ENCODE results near the gene FGD4.
"Not testable (repeated sequence)": the region's sequence is repeated elsewhere in the genome, so short reads cannot be mapped to it uniquely, and the experiment has no call there.

Gene FGD4

DNA sequence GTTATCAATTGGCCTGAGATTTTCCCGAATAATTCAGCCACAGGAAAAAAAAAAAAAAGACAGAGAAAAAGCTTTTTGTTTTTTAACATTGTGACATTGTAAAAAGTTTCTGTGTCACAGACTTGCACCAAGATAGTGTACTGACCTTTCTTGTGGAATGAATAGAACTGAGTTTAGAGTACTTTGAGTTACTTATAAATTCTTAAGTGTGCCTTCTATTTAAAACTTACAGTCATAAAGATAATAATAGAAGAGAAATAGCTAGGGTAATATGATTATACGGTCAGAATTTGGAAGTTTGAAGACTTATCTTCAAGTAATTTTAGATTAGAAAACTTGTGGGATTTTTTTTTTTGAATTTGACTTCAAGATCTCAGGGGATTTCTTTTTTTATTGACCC is 88.8 kb downstream of the FGD4 start:
- DNase-seq (ENCODE audit: extremely low read depth in 1 of 2, low read depth in 1 of 2), result no peak

DNA sequence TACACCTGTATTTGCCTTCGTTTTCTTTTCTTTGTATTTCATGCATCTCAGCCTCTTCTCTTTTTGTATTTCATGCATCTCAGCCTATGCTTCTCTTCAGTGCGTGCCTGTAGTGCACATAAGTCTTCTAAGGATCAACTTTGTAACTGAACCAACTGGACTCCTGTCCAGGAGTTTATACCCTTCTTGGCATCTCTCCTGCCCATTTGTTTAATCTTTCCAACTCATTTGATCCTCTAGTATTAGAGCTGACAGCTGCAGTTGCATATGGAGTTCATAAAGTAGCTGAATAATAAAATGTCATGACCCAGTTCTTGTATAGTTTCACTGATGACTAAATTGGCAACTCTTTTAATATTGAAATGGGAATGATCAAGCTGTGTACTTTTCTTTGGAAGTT is 89.7 kb downstream of the FGD4 start:
- DNase-seq (ENCODE audit: extremely low read depth in 1 of 2, low read depth in 1 of 2), result no peak

DNA sequence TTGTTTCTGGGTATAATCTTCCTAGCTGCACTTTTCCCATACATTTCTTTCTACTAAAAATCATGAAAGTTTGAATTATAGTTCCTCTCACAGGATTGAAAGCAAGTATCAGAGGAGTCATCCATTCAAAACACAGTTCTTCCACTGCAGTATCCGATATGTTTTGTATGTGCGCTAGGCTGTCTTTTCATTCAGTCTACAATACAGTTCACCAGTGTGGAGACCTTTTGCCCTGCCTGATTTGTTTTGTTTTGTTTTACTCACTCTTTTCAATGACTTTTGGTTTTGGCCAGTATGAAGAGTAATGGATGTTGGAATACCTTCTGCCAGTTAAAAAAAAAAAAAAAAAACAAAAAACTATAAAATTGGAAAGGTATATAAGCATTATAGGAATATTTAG is 91.4 kb downstream of the FGD4 start:
- no peak for DNase-seq (ENCODE audit: extremely low read depth in 1 of 2, low read depth in 1 of 2)

DNA sequence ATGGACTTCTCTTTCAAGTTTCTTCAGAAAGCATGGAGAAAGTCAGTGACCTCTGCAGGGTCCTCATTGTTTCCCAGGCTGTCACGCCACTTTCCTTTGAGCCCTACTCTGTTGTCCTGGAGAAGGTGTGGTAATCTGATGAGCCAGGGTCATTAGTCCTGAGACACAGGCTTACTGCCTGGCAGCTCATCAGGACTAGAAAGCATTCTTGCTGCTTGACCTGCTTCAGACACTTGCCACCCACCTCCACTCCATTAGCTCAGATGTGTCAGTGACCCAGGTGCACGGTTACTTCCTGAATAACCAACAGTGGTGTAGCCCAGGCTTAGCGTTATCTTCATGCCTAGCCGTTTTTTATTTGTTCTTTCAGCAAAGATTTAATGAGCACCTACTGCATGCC is 93.9 kb downstream of the FGD4 start:
- DNase-seq (ENCODE audit: extremely low read depth in 1 of 2, low read depth in 1 of 2), result no peak

DNA sequence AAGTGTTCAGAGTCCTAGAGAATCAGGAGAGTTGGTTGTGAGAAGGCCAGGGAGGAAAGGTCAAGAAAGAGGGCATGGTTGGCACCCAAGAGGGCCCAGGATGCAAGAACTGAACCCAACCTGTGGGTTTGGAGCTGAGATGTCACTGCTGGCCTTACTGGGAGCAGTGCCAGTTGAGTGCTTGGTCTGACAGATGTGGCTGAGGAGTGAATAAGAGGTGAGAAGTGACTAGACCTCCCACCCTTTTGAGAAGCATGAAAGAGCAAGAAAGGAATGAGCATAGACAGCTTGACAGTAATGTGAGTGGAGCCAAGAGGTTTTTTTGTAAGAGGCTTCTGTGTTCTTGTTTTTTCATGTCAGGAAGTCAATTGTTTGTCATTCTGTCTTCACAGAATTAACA is 95.3 kb downstream of the FGD4 start:
- no peak for DNase-seq (ENCODE audit: extremely low read depth in 1 of 2, low read depth in 1 of 2)

DNA sequence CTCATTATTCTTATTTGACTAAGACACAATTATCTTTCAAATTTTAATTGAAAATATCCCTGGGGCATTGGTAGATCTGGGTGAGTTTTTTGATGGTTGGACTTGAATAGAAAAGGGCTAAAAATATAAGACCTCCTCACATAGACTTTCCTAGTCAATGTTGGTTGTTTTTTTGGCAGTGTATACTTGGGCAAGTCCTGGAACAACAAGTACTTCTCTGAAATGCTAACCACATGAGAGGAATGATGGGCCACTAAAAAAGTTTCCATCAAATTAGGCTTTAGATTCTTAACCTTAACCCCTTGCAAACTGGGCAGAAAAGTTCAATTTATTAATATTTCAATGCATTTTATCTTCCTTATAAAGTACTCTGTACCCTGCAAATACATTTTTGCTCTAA is 97.6 kb downstream of the FGD4 start:
- no peak for DNase-seq (ENCODE audit: extremely low read depth in 1 of 2, low read depth in 1 of 2)

DNA sequence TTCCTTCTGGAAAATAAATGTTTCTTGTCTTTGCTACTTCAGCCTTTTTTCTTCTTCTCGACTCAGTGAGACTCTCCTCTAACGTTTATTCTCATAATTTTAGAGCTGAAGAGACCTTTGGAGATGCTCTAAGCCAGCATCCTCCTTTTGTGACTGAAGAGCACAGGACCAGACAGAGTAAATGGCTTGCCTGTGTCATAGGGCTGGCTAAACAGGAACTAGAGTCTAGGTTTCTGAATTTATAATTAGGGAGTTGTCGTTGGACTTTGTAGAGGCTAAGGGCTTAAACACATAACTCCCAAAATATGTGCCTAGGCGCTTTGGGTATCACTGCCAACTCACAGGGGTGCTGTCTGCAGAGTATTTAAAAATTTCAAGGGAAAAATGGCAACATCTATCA is 98.5 kb downstream of the FGD4 start:
- no peak for DNase-seq (ENCODE audit: extremely low read depth in 1 of 2, low read depth in 1 of 2)

DNA sequence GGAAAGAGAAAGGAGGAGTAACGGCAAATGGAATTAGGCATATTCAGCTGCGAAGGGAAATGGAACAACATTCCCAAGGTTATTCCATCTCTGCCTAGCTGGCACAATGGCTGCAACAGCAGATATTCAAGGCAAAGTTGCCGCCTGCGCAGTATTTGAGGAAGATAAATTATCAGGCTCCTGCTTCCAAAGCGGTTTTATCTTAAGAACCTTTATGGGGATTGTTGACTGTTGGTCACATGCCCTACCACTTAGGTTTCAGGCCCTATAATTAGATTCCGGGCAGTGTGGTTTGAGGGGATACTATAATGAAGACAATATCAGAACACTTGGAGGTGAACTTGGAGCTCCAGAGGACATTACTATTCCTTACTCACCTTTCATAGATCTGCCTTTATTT is 99.7 kb downstream of the FGD4 start:
- DNase-seq (ENCODE audit: extremely low read depth in 1 of 2, low read depth in 1 of 2), result no peak

DNA sequence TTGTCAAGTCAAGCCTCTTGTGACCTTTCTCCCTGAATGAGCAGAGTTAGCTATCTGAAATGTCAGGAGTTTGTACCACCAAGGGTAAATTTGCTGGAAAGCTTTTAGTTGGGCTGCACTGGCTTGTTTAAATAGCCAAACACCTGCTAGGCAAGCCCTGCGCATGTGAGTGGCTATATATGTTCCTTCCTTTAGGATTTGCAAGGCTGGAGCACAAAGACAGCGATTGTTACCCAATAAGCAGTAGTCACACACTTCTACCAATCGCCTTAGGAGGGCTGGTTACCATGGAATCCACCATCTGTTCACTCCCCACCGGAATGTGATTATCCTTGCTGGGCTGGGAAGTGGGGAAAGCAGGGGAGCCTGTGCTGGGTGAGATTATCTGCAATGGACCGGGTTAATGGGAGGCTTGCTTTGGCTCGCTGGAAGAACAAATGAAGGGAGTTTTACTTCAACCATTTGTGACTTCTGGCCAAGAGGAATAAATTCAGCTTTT is 102.5 kb downstream of the FGD4 start:
- no peak for DNase-seq (ENCODE audit: extremely low read depth in 1 of 2, low read depth in 1 of 2)

DNA sequence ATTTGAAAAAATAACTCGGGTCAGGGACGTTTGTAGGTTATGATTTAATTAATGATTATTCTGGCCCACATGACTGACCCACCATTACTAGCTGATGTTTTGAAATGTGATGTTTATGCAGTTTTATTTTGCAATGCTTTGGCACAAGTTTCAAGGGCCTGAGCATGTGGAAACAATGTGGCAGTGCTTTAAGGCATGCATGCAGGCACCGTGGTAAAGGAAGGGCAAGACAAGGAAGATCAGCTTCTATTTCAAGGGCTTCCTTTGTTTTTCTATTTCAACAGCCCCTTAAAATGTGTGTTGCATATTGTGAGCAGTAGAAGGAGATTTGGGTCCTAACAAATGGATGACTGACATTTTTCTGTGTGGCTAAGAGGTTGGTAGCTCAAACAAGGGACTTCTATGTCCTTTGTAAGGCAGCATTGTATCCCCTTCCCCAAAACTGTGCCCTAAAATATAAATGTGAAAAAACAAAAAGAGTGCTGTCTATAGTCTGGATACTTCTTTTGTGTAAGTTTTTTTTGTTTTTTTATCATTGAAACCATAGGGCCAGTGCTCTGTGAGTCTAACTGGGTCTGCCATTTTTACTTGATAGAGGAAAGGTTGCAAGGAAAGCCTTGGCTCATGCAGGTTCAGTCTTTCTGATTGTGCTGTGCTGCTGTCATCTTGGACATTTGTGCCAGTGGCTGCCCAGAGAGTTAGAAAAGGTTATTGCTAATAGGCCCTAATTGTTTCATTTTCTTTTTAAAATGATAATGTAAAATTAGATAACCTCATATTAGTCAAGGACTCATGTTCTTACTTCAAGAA is 103.5 kb downstream of the FGD4 start:
- DNase-seq (ENCODE audit: extremely low read depth in 1 of 2, low read depth in 1 of 2), result no peak

DNA sequence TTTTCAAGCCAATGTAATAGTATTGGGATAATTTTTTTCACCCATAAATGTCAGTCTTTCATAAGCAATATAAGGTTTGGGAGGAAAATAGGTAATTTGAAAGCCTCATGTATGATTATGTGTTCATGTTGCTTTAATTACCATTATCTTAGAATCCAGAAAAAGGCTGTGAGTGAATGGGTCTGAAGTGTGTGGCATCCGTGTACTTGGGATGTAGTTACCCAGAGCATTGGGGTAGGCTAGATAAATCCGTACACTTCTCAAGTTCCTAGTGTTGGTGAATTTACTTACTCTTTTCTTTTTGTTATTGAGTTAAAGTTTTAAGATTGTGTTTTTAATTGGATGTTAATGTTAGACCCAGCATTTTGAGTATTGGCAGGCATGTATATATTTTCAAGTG is 104.4 kb downstream of the FGD4 start:
- DNase-seq (ENCODE audit: extremely low read depth in 1 of 2, low read depth in 1 of 2), result no peak

DNA sequence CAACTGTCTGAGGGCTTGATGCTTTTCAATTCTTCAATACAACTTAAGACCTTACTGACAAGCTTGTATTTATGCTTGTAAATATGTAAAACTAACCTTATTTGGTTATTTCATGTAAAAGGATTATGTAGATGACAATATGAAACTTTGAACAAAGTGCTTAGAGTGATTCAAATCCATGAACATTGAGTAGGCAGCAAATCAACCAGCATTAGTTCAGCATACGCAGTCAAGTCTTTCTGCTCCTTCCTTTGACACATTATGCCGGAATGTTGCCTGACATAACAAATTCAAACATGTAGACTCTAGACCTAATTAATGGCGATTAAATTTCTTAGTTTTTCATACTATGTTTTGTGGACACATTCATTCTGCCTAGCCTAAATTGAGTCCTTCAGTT is 105.2 kb downstream of the FGD4 start:
- DNase-seq (ENCODE audit: extremely low read depth in 1 of 2, low read depth in 1 of 2), result no peak

DNA sequence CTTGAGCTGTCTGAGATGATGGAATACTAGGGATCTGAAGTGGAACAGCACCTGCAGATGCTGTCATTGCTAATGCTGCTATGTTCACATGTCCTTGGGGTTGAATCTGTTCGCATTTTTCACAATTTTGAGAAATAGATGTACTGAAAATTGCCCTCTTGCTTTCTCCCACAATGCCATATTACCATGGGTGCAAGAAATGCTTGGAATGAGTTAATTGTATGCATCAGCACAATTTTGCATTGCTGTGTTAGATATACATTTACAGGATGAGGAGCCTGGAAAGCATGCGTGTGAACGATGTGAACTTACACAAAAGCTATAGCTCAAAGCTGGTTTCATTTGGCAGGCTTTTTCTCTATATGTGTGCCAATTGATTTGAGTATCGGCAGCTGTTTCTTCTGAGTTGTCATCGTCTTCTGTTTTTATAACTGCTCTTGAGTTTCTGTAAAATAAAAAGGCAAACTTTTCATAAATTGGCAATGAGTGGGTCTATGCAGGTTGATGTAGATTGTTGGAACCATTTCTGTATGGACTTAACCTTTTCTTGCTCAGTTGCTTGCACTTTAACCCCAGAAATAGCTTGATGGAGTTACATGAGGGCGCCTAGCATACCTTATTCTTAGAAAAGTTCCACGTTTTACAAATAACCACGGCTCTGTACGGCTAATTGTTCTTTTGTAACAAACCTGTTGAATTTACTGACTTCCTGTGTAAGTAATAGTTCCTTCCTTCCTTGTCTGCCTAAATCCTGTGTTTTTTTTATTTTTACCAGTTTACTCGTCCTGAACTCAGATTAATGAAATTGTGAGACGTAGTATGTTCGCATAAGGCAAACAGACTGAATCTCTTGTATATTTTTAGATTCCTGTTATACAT is 105.9 kb downstream of the FGD4 start:
- DNase-seq (ENCODE audit: extremely low read depth in 1 of 2, low read depth in 1 of 2), result no peak

DNA sequence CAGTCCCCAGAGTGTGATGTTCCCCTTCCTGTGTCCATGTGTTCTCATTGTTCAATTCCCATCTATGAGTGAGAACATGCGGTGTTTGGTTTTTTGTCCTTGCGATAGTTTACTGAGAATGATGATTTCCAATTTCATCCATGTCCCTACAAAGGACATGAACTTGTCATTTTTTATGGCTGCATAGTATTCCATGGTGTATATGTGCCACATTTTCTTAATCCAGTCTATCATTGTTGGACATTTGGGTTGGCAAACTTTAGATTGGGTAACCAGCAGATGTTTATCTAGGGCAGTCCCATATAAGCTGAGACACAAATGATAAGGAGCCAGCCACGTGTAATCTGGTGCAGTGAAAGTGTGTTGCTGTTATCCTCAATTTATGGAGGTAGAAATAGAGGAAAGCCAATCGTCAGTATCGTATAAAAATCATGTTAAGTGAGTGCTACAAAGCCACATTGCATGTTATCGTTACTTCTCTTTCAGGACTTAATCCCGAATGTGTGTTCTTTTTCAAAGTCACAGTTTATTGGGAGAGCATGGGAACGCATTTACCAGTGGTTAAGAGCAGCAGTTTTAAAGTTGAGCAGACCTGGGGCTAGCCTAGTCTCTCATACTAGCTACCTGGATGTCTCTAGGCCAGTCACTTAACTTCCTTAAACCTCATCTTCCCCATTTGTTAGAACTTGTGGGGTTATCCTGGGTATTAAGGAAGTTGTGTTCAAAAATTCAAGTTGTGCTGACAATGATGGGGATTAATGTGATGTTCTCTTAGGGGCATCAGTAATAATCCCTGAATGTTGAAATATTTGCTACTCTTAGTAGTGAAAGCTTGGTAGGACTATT is 108.0 kb downstream of the FGD4 start:
- not testable (repeated sequence) for DNase-seq (ENCODE audit: extremely low read depth in 1 of 2, low read depth in 1 of 2)

DNA sequence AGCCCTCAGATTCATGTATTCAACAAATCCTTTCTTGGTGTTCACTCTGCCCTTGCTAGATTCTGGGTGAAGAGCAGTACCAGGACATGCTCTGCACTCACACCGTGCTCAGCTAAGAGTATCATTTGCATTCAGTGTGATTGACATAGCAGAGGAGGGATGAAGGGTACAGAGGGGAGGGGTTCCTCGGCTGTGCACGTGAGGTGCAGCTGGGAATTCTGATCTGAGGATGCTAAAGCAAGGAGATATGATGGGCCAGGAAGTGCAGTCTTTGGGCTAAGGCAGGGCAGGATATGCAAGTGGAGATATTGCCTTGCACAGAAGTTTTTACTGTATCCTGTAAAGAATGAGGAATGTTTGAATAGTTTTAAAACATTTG is 108.6 kb downstream of the FGD4 start:
- no peak for DNase-seq (ENCODE audit: extremely low read depth in 1 of 2, low read depth in 1 of 2)

DNA sequence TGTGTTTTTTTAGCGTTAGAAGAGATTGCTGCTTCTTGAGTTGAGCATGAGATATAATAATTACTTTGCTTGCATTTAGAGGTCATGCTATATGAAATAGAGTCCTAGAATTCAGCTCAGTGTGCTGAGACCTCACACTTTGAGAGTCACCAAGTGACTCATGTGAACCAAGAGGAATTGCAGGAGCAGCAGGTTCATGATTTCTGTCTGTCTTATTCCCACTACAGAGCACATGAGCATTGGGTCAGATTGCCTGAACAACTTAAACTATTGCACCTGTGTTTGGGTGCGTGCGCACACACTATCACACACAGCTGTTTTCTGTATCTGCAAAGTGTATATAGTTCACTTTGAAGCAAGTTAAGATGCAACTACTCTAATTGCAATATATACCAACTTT is 109.3 kb downstream of the FGD4 start:
- DNase-seq (ENCODE audit: extremely low read depth in 1 of 2, low read depth in 1 of 2), result no peak

DNA sequence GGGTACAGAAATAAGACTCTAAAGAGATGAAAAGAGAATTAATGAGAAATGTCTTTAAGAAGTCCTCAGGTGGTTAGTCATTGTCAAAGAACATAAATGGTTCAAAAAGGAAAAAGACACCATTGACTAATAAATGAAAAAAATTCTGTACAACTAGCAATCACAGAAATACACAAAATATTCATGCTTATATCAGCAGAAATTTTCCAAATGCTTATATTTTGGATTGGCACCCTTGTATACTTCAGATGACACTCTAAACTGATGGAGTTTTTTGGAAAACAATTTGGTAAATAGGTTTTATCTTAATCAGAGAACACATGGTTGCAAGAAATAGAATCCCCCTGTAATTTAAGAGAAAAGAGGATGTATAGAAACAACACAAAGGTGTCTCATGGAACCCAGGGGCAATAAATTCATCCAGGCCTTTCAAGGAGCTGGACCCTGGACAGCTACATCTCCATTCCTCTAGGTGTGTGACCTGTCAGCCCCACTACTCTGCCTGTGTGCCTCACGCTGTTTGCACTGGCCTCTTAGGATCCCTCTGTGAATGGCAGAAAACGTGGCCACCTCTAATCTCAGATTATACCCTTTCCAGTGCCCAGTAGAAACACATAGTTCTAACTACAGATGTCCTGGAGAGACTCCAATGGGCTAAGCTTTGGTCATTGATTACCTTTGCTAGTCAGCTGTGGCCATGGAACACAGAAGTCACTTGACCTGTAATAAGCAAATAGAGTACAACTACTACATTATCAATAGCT is 110.2 kb downstream of the FGD4 start:
- no peak for DNase-seq (ENCODE audit: extremely low read depth in 1 of 2, low read depth in 1 of 2)

DNA sequence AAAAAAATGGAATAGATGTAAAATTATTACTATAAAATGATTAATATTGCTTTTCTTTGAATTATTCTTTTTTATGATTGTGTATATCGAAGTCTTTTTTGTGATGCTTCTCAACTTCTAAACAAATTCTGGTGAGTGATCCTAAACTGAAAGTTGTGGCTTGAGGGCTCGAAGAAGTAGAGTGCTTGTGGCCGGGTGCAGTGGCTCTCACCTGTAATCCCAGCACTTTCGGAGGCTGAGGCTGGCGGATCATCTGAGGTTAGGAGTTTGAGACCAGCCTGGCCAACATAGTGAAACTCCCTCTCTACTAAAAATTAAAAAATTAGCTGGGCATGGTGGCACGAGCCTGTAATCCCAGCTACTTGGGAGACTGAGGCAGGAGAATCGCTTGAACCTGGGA is 112.6 kb downstream of the FGD4 start:
- DNase-seq (ENCODE audit: extremely low read depth in 1 of 2, low read depth in 1 of 2), result not testable (repeated sequence)

DNA sequence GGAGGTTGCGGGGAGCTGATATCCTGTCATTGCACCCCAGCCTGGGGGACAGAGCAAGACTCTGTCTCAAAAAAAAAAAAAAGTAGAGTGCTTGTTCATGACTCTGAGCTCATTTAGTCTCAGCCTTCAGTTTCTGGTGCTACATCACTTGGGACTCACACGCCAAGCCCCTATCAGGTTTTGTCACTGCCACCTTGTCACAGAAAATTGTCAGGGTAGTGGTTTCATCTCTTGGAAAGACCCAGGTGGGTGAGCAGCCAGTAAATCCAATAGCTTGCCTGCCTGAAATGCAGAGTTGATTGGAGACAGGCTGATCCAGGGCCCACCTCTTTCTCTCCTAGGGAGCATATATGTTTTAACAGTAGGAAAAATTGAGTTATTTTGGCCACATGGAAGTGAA is 113.0 kb downstream of the FGD4 start:
- DNase-seq (ENCODE audit: extremely low read depth in 1 of 2, low read depth in 1 of 2), result no peak

DNA sequence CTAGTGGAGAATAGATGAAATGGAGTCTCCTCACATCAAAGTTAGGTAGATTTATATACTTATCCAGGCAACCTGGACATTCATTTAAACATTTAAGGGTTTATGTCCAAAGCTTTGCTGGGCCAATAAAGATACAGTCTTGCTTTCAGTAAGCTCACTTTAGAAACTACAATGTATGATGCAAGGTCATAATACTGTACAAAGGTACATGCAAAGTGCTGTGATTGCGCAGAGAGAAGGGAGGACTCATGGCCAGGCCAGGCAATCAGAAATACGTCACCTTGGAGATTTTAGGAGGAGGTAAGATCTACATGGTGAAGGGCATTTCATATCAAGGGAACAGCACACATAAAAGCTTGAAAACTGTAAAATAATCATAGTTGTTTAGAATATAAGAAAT is 113.6 kb downstream of the FGD4 start:
- DNase-seq (ENCODE audit: extremely low read depth in 1 of 2, low read depth in 1 of 2), result no peak

Data from stimulated activated CD8-positive, alpha-beta memory T cell treated with anti-CD3 and anti-CD28 coated beads, Interleukin-7, amount 100 ng/mL, for 48 hours (primary cell).